GM19468 (cell line): ENCODE data around the gene ENPP1.

Experiments
- ATAC-seq: cut with Tn5 transposase; IDR thresholded peaks from one replicate; pipeline ENCODE4 v1.9.1; 2021; ENCODE audit warnings: mild to moderate bottlenecking, moderate library complexity, moderate number of reproducible peaks; ENCODE audit not compliant: unreplicated experiment; ENCODE audit errors: extremely low read depth

ENPP1 gene

DNA sequence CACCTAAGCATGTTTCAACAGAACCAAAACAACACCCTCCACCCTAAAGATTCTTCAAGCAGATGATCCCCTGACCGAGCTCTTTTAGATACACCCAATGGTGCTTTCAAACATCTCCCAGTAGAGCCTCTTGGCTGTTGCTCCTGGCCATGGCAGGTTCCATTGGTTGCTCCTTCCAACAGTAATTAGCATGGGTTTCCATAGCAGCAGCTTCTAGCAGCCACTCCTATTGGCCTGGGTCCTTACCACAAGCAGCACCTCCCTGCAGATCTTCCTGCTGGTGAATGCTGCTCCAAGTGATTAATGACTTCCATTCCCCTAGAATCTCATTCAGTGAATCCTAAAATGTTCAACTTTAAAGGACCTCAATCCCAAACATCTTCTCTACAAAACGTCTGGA, 129.4 kb downstream of the ENPP1 start:
- ATAC-seq, result no peak

DNA sequence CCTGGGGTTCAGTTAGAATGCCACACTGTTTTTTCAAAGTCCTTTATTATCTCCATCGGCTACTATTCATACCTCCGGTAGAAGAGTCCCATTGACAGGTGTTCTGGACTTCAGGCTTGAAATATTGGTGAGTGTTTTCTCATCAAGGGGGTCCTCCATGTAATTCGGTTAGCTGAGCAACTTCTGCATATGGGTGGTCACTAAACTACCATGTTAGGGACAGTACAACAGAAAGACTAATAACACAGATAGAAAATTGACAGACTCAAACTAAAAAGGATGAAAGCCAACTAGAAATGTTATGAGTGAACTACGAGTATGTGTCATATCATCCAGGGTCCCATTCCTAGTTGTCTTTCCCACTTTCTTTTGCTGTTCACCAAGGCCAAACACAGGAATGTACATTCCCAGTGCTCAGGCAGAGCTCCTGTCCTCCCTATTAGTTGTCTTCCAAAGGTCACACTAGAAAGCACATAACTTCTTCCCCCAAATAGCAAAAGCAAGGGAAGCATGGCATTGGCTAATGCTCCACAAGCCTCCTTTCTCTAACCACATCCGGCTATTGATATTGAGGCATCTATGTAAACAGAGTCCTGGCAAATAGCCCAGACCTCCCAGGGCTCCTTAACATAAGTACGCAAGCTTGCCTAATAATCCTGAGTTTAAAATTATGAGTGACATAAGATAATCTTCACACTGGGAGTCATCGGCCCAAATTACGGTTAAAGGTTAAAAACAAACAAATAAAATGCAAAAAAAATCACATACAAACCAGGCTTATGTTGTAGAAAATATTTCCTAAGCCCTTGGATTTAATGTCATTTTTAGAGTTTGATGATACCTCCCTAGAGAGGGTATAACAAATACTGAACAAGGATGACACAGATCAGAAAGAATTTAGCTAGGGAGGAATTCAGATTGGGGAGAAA, 130.1 kb downstream of the ENPP1 start:
- ATAC-seq, result no peak
